NCI-H2029 (cell line): Measurements from ENCODE around the gene PNMA6E.
"Not testable (repeated sequence)": the region's sequence is repeated elsewhere in the genome, so short reads cannot be mapped to it uniquely, and the experiment has no call there.

Source experiments
- DNase-seq: peaks from one replicate; lab custom pipeline; 2025; lab: John Stamatoyannopoulos, UW

Gene PNMA6E

DNA sequence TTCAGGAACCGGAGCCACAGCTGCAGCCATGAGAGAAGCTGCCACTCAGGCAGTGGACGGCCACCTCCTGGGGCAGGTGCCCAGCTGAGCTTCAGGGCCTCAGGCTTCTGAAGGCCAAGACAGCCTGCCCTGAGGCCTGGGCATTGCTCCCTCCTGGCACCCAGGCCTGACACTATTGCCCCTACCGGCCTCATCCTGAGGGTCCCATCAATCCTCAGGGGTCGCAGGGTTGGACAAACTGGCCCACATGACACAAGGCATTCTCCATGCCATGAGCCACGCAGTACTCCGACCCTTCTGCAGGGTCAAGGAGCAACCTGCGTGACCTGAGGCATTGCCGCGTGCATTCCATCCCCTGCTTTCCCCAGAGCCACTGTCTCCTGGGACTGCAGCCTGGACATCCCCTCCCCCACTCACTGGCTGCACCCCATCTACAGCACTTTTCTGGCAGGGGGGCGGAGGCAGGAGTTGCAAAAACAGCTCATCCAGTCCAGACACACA, 7.1 kb upstream of the PNMA6E start:
- DNase-seq, result no peak

DNA sequence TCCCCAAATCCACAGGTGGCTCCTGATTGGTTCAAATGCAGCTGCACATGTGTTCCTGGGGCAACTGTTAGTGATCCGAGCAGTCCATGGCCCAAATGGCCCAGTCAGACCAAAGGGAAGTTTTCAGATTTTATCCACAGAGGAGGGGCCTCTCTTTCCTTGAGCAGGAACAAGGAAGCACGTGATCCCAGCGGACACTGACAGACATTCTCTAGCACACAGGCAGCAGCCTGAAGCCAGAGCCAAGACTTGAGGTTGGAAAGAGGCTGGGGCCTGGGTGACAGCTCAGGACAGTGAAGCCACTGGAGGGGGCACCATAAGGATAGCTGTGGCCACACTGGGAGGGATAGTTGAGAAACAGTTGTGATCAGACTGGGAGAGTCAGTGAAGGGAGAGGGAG, 6.6 kb upstream of the PNMA6E start:
- no peak for DNase-seq

DNA sequence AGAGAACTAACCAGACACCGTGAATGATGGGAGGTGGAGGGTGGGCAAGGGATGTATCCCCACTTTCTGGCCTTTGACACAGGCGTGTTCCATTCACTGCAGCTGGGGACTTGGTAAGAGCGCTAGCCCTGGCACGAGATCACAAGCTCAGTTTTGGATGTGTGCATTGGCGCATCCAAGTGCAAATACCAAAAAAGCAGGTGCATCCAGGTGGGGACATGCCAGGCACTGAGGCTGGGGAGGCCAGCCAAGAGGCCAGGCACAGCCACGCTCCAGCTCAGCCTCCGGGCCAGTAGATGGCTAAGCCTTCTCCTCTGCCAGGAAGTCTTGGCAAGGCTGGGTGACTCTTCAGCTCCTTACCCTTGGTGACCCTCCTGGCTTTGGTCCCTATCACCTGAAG, 5.8 kb upstream of the PNMA6E start:
- peak; percentile 19 for DNase-seq

DNA sequence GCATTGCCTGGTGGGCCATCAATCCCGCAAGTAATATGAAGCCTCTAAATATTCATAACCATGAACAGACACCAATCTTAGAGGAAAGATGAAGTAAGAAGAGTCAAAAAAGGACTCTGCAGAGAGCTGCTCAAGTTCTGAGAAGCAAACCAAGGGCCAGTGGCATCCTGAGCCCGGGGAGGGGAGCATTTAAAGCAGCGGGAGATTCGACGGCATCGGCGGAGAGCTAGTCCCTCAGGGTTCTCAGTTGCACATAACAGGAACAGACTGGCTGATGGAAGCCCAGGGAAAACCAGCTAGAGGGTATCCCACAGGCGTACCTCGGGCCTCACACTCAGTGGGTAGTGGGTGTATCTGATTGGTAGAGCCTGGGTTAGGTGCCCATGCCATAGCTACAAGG, 4.9 kb upstream of the PNMA6E start:
- DNase-seq, result no peak

DNA sequence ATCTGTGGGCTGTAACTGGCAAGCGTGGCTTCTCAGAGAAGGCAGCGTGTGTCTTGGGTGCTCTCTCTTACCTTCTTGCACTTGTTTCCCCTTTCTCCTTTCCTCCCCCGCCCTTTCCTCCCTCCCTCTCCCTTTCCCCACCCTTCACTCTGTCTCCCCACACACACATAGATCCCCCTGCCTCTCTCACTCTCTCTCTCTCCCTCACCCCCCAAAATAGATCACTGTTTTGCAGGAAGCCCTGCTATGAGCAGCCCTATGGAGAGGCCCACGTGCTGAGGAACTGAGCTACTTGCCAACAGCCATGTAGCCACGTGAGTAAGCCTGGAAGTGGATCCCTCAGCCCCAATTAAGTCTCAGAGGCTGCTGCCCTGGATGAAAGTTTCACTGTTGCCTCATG, 4.3 kb upstream of the PNMA6E start:
- no peak for DNase-seq

DNA sequence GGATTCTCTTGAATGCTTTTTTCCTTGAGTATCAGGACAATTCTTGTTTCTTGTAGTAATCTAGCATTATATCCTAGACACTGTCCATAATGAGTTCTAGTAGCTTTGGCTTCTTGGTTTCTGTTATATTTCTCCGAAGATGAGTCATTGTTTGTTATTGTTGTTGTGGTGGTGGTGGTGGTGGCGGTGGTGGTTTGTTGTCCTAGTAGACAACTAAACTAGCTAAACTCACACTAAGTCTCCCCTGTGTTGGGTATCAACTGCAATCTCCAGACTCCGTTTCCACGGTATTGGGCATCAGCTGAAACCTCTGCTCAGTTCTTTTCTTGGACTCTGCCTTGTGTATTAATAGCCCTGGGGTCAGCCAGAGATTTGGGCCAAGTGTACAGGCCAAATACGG, 3.2 kb upstream of the PNMA6E start:
- not testable (repeated sequence) for DNase-seq

DNA sequence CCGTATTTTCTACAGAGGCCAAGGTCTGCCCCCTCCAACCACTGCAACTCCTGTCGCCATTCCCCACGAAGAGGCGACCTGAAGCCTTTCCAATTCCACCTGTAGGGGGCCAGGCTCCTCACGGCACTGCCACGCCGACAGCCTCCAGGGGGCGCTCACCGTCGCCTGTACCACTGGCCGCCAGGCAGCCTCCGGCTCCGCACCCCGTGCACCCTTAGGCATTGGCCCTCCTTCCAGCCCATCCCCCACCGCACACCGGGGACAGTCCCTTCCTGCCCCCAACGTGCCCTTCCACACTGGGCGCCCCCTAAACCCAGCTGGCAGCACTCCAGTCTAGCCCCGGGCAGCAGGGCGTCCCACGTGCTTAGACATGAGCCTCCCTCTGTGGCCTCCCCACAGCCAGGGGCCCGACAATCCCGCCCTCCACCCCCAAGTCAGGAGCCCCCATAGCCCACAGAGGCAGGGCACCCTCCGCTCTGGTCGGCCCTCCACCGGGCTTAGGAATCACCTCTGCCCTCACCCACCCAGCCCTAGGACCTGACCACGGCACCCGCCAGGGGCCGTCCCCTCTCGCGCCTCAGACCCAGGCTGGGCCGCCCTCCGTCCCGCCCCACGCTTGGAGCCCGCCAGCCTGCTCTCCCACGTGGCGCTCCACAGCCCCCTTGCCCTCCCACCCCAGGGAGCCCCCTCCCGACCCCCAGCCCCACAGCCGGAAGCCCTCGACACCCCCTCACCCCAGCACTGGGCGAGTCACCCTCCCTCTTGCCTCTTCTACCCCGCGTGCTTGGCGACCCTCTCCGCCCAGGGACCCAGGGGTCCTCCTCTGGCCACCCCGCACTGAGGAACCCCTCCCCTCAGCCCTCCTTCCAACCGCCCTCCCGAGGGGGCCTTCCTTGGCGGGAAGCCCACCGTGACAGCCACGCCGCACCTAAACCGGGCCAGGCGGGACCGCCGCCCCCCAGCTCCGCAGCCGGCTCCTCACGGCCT, 711 bp downstream of the PNMA6E start:
- no peak for DNase-seq

DNA sequence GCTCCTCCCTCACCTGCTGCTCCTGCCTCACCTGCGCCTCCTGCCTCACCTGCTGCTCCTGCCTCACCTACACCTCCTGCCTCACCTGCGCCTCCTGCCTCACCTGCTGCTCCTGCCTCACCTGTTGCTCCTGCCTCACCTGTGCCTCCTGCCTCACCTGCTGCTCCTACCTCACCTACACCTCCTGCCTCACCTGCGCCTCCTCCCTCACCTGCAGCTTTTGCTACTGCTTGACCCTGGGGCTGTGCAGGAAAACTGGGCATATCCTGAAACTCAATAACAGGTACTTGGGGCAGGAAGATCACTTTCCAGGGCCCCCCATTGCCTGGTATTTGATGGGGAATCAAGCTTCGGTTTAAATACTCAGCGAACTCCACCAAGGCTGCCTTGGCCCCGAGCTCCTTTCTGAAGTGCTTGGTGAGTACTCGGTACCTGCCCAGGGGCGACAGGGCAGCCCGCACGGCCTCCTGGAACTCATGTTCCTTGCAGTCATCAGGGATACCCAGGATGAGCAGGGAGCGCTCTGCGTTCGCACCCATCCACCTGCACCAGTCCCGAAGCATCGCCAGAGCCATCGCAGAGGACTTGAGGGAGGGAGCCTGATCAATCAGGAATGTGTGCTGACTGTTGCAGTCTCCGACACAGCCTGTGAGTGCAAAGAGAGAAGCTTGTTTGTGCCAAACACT, 2.7 kb downstream of the PNMA6E start:
- DNase-seq, result peak; percentile 13

DNA sequence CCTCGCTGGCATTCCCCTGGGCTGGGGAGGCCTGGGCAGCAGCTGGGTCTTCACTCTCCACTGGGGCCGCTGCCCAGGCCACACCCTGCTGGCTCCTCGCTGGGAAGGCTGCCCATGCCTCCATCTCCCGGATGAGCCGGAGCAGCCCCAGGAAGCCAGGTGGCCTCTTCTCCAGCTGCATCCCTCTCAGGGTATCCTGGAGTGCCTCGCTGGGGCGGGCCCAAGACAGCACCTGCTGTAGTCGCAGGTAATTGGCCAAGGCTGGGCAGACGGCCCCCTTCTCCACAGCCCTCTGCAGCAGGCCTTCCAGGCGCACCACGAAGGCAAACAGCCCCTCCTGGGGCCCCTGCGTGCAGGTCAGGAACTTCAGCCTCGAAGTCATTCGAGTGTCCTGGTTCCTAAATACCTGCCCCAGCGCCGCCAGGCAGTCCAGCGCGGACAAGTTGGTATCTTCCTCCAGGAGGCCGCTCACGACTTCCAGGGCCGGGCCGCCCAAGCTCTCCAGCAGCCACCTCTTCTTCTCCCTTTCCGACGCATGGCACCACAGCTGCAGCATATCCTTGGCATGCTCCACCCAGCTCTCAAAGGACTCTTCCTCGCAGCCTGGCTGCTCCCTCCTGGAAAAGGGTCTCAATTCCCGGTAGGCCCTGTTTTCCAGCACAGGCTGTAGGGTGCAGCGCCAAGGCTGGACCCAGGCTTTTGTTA, 3.7 kb downstream of the PNMA6E start:
- DNase-seq, result peak; percentile 82

DNA sequence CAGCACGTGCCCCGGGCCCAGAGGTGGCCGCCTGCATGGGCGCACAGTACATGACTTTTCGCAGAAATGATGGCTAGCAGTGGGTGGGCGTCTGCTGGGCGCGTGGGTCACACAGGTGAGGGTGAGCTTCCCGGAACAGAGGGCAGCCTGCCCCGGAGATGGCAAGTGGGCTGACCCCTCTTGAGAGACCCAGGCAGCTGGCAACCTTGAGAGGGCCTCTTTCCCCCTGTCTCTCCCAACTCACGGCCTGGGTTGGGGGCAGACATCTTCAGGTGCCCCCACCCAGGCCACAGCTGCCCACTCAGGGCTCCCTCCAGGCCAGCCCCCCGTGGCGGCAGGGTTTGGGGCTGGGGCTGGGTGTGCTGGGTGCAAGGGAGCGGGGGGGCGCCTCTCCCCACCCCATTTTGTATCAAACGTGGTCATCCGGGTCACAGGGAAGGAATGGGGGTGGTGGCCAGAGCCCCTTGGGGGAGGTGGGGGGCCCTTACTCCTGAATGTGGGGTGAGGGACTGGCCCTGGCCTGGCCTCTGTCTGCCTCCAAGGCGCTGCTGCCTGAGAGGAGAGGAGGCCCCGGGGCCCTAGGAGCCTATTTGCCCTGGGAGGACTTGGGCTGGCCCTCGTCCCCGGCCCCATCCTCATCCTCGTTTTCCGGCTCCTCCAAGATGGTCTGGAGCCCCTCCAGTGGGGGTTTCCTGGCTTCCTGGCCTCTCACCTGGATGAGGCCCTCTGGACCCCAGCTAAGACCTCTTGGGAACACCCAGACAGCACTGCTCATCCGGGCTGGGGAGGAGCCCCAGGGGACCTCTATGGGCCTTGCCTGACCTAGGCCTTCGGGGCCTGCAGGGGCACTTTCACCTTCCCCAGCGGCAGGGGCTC, 4.6 kb downstream of the PNMA6E start:
- DNase-seq, result no peak

DNA sequence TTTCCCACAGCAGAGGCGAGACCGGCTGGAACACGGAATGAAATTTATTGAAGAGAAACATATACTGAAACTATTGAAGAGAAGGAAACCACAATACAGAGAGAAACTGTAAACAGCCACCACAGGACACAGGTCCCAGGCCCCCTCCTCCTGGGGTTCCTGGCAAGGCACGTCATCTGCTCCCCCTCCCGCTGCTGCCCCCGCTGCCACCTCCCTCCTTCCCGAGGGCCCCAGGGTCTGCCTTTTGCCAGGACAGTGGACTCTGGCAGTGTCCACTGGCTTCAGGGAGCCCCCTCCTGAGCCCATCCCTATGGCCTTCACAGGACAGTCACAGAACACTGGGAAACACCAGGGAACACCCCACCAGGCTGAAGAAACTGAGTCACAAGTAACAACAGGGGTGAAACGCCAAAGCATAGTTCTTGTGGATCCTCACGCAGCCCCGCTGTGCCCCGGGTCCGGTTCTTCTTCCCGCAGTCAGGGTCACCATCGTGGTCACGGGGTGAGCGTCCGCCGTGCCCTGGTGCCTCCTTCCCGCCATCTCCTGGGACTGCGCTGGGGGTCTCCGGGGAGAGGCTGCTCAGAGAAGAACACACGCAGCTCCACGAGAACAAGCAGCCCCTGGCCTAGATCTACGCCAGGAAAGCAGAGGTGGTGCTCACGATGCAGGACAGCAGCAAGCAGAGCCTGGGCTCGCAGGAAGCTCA, 5.4 kb downstream of the PNMA6E start:
- no peak for DNase-seq

DNA sequence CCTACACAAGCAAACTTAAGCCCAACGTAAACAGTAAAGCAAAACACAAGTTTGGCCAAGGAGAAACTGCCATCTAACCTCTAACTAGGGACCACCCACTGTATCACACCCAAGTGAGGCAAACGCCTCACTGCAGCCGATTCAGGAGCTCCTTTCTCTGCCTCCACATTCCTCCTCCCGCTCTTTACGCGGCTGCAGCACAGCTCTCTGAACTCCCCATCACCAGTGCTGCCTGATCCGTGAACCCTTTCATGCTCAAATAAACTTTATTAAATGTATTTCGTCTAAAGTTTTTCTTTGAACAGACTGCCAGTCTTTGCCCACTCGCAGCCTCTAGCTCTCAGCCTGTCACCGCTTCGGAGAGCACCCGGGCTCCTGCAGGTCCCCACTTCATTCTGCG, 6.5 kb downstream of the PNMA6E start:
- no peak for DNase-seq

DNA sequence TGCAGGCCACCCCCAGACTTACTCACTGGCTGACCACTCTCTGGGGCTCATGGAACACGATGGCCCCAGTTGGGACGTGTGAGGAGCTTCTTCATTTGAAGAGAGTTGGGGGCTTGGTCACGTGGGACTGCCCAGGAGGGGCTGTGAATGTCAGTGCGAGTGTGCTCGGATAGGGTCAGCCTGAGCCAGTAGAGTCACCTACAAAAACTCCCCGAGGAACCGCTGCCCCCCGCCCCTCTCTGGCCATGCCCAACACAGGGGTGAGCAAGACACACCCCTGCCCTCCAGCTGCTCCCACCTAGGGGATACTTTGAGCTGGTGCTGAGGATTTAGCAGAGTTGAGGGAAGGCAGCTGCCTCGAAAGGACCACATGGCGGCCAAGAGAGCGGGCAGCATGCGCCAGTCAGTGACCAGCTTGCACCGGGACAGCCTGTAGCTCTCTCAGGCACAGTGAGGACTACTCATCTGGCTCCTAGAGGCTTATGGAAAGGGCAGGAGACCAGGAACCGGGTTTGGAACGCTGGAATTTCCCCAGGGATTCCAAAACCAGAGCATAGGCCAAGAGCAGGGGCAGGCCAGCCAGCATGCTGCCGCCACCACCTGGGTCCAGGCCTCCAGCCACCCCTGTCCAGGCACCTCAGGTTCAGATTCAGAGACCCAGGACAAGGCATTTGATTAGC, 8.4 kb downstream of the PNMA6E start:
- DNase-seq, result no peak

DNA sequence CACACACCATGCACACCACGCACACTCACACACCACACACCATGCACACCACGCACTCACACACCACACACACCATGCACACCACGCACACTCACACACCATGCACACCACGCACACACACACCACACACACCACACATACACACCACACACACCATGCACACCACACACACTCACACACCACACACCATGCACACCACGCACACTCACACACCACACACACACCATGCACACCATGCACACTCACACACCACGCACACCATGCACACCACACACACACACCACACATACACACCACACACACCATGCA, 11.7 kb downstream of the PNMA6E start:
- not testable (repeated sequence) for DNase-seq

DNA sequence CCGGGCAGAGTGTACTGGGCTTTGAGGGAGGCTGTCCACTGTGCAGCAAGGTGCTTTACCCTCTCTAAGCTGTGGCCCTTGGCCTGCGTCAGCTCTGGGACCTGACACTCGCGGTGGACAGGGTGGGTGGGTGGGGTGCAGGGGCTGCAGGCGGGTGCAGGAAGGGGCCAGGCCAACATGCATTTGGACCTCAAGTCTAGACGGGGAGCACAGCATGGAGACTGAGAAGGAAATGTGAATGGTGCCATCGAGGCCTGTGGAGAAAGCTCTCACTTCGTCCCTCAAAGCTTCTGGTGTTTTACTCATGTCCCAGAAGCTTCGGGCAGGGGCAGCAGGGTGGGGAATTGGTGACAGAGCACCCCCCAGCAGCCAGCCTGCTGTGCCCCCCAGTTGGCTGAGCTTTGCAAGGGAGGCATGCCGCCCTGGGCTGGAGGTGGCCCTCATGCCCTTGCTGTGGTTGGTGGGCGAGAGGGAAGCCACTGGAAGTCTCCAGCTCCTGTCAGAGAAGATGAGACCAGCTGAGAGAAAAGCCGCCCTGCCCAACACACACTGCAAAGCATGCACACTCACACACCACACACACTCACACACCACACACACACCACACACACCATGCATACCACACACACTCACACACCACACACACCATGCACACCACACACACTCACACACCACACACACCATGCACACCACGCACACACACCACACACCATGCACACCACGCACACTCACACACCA, 12.3 kb downstream of the PNMA6E start:
- DNase-seq, result no peak

DNA sequence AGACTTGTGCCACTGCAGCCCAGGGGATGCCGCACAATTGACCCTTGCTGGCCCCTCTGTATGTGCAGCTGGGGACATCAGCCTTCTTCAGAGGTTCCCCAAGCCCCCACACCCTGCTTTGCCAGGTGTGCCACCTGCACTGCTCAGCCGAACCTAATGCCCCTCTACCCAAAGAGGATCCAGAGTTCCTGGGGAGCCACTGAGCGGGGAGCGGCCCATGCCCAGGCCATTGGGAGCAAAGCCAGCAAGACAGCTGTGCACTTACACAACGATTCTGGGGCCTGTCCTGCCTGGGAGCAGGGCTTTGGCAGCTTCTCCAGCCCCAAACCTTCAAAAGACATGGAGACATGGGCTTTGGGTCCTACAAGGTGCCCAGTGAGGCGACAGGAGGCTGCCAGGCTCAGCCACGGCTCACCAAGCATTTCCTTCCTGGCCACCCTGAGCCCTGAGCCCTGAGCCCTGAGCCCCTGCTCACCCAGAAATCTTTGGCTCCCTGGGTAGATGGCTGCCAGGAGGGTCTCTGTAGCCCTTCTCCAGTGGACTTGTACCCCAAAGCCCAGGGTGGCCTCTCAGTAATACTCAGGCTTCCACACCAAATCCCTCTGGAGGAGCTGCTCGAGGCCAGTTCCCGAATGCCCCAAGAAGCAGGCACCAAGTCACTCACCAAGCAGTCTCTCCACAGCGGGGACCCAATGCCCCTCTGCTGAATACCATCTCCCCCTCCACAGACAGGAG, 13.0 kb downstream of the PNMA6E start:
- no peak for DNase-seq

DNA sequence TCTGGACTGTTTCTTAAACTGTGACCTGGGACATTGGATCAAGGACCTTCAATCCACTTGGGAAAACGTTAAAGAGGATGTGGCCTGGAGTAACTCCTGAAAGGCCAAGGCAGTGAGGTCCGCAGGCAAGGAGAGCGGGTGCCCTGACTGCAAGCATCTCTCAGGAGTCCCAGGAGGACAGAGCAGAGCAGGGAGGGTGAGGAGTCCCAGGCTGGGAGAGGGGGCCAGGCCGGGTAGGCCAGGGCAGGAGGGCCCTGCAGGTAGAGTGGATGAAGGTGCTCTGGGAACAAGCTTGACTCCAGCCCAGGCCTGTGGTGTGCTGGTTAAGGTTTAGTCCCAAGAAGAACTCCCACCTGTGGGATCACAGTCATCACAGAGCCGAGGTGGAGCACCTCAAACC, 13.8 kb downstream of the PNMA6E start:
- no peak for DNase-seq

DNA sequence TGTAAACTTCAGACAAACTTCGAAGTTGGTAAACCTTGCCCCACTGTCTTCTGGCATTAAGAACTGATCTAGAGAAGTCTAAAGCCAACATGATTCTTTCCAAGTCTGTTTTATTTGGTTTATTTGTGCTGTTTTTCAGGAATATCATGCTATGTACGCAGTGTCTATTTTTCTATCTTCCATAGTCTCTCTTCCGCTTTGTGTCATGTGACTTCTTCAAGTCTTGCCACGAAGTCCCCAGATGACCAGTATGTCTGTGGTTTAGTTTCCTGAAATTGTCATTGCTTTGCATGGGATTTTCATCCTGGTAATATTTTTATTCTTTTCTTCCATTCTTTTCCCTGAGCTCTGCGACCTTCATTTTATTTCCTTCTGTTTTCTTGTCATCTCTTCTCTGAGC, 15.1 kb downstream of the PNMA6E start:
- no peak for DNase-seq

DNA sequence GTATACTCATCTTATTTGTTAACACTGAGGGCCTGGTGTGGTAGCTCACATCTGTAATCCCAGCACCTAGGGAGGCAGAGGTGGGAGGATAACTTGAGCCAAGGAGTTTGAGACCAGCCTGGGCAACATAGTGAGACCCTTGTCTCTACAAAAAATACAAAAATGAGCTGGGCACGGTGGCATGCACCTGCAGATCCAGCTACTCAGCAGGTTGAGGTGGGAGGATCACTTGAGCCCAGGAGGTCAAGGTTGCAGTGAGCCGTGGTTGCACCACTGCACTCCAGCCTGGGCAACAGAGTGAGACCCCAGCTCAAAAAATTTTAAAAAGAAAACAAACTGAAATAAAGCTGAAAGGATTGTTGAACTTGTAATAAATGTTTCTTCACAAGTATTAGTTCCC, 16.2 kb downstream of the PNMA6E start:
- not testable (repeated sequence) for DNase-seq
